Activated T-cell treated with anti-CD3 and anti-CD28 coated beads for 24 hours (primary cell): ENCODE data around the gene DNAH6.

ENCODE experiments used
- DNase-seq: peaks from one replicate; pipeline ENCODE4 v3.0.0-alpha.2; 2020; ENCODE audit warnings: low read depth

Gene DNAH6

GRCh38 chr2:84797271-84797670 lies 281.0 kb downstream of the DNAH6 start:
- DNase-seq, result no peak

DNA sequence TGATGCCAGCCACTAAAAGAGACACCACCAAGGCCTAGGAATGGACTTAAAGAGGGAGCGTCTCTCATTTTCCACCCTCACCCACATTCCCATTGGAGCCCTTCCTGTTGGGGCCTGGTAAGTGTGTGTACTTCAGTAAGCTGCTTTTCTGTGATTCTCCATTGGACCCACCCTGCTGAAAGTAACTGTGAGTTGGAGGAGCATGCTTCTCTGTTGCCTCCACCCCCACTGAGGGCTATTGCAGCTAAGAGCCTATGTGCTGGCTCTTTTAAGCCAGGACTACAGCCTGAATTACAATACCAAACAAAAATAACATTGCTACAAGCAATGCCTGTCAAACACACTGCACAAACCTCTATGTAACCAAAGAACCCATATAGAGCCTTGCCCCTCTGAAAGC lies 283.5 kb downstream of the DNAH6 start:
- no peak for DNase-seq

- no peak for DNase-seq
Observed at GRCh38 chr2:84800194-84800805, 284.0 kb downstream of the DNAH6 start.

DNA sequence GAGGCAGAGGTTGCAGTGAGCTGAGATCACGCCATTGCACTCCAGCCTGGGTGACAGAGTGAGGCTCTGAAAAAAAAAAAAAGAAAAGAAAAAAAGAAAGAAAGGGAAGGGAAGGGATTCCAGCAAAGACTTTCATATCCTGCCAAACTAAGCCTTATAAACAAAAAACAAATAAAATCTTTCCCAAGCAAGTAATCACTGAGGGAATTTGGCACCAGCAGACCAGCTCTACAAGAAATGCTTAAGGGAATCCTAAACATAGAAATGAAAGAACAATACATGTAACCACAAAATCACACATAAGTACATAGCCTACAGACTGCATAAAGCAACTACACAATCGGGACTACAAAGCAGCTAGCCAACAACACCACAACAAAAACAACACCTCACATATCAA lies 285.5 kb downstream of the DNAH6 start:
- DNase-seq, result no peak

DNA sequence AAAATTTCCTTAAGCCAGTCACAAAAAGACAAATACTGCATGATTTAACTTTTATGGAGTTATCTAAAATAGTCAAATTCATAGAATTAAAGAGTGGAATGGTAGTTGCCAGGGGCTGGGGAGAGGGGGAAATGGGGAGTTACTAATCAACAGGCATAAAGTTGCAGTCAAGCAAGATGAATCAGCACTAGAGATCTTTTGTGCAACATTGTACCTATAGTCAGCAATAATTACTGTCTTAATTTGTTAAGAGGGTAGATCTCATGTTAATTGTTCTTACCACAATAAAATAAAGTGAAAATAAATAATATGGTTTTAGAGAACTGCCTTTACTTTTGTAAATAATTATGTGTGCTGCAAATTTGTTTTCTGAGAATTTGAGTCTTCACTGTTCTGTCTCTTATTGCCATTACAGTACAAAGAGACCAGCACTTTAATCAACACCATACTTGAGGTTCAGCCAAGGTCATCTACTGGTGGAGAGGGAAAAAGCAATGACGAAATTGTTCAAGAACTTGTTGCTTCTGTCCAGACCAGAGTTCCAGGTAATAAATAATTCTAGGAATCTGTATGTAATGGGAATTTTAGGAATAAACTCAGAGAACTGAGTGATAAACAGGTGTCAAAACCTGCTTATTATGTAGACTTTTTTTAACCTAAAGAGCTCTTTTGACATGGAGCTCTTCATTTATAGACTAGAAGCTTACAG lies 289.1 kb downstream of the DNAH6 start:
- no peak for DNase-seq

DNA sequence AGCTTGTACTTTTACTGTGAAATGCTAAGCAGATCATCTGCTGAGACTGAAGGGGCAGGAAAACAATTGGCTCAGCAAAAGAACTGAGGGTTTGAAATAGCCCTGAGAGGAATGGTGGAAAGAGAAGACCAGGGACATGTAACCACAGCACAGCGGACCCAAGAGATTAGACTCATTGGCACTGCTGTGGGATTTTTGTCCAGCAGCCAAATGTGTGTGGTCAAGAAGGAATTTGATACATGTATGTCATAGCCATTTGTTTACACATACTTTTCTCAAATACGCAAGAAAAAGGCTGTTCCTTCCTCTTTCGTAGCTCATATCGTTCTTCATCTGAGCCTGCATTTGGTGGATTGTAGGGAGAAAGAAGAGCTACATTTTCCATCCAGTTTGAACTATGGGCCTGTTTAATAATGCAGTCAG lies 290.8 kb downstream of the DNAH6 start:
- DNase-seq, result no peak

GRCh38 chr2:84808279-84808678 lies 292.0 kb downstream of the DNAH6 start:
- no peak for DNase-seq

DNA sequence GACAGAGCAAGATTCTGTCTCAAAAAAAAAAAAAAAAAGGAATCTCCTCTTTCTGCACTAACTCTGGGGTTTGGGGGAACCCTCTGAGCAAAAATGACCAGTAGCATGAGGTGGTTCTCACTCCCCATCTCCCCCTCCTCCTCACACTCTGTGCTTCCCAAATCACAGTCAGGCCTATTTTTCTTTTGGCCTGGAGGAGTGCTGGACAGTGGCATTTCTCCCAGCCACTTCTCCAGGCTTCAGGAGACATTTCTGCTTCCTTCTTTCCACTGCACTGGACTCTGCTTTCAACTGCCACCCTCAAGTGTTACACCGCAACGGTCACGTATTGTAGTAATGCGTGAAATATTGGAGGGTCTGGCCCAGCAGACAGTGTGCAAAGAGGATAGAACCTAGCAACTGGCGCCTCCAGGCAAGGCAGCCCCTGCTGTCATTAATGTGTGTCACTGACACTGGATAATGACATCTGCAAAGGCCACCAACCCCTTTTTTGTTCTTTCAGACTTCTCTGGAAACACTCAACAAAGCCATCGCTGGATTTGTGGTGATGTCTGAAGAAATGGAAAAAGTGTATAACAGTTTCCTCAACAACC lies 295.6 kb downstream of the DNAH6 start:
- no peak for DNase-seq

GRCh38 chr2:84815146-84815545 lies 298.8 kb downstream of the DNAH6 start:
- no peak for DNase-seq

- DNase-seq, result no peak
Observed at GRCh38 chr2:84816426-84817026, 300.2 kb downstream of the DNAH6 start.

- no peak for DNase-seq
Observed at GRCh38 chr2:84817239-84817655, 300.9 kb downstream of the DNAH6 start.

- DNase-seq, result no peak
Observed at GRCh38 chr2:84821806-84822205, 305.5 kb downstream of the DNAH6 start.

DNA sequence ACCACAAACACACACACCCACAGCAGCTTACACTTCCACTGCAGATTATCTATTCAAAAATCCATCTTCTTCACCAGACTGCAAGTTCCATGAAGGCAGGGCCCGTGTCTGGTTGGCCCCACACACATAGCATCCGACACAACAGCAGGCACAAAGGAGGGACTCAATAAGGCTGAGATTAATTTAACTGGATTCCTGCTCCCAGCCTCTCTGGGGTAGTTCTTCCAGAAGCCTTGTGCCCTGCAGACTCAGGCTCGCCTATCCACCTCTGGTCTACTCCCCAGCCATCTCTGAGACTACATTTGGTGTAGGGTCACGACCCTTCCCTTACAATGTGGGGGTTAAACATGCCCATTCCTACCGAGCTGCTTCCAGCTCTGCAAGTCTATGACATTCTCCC lies 306.9 kb downstream of the DNAH6 start:
- no peak for DNase-seq

DNA sequence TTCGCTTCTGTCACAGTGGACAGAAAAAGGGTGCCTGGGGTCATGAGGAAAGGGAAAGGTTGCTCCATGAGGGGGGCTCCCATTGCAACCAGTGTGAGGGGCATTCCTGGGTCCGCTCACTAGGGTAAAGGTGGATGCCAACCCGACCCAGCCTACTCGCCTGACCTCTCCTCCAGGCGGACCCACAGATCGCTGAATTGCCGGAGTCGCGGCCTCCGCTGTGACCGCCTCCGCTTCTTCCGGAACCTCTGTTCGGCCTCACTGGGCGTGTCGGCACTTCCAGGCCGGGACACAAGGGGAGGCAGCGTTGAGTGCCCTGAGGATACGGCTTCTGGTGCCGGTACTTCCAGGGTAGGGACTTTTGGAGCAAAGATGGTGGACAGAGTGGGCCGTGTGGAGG lies 307.5 kb downstream of the DNAH6 start:
- no peak for DNase-seq

- DNase-seq, result no peak
Observed at GRCh38 chr2:84827978-84828575, 311.8 kb downstream of the DNAH6 start.

DNA sequence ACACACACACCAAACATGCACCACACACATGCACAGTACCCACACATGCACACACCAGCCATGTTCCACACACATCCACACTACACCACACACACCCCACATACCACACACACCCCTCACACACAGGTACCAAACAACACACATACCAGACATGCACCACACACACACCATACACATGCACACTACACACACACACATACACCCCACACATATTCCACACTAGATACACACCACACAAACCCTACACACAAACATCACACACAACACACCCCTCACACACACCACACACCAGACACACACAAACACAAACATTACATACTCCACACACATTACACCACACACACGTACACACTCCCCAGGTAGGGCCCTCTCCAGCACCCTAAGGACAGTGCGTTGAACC lies 313.4 kb downstream of the DNAH6 start:
- DNase-seq, result no peak

DNA sequence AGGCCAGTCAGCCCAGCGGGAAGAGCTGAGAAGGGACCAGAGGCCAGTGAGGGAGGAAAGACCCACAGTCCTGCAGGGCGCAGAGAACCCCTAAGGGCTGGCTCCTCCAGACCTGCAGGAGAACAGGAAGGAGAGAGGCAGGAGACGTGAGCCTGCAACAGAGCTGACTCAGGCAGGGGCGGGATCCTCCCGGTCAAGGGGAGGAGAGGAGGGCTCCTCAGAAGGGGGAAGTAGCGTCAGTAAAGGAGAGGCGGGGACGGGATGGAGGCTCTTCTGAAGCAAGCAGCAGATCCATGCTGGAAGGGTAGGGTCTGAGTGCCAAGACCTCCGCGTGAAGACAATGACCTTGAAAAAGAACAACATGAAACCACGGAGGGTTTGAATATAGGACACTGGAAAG lies 313.8 kb downstream of the DNAH6 start:
- no peak for DNase-seq

DNA sequence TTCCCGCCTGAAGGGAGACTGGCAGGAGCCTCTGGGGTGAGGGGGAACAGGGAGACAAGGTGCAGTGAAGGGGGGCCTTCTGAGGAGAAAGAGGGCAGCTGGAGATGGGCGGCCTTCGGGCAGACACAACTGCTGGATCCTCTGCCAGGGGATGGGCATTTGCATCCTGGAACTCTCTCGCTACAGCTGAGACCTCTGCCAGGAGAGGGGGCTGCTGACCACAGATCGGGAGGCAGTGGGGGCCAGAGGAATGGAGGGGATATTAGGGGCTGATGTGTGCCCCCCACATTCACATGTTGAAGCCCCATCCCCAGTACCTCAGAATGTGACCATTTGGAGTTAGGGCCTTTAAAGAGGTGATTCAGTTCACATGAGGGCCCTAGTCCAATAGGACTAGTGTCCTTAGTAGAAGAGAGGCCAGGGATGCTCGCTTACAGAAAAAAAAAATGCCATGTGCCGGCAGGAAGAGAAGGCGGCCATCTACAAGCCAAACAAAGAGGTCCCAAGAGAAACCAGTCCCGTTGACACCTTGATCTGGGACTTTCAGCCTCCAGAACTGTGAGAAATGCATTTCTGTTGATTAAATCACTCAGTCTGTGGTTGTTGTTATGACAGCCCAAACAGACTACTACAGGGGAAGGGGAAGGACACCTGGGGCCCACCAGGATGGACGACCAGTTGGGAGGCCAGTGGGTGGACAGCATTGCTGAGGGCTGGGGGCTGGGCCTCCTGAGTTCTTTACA lies 314.6 kb downstream of the DNAH6 start:
- no peak for DNase-seq

- no peak for DNase-seq
Observed at GRCh38 chr2:84832772-84833461, 316.6 kb downstream of the DNAH6 start.

- no peak for DNase-seq
Observed at GRCh38 chr2:84833481-84834150, 317.3 kb downstream of the DNAH6 start.

GRCh38 chr2:84836215-84836614 lies 319.9 kb downstream of the DNAH6 start:
- DNase-seq, result no peak
